Glutamatergic neuron (in vitro differentiated cells): ENCODE data around the gene MADCAM1. TPM values are rescaled to one million over a fixed set of nuclear protein-coding genes. Genes with fewer than 3 reads are reported as not detected.

ENCODE experiments used
- DNase-seq: peaks from one replicate; pipeline ENCODE4 v3.0.0; 2022
- H3K27ac Mint-ChIP-seq: one replicate; pipeline ENCODE4 v1.8.0; 2020; ENCODE audit warnings: mild to moderate bottlenecking, mixed read lengths, inconsistent platforms; ENCODE audit not compliant: unreplicated experiment
- H3K27me3 Mint-ChIP-seq: one replicate; pipeline ENCODE4 v1.8.0; 2020; ENCODE audit warnings: mild to moderate bottlenecking, moderate library complexity, mixed read lengths, inconsistent platforms; ENCODE audit not compliant: unreplicated experiment
- H3K36me3 Mint-ChIP-seq: one replicate; pipeline ENCODE4 v1.8.0; 2020; ENCODE audit warnings: mild to moderate bottlenecking, mixed read lengths, inconsistent platforms; ENCODE audit not compliant: unreplicated experiment
- H3K4me1 Mint-ChIP-seq: one replicate; pipeline ENCODE4 v1.8.0; 2020; ENCODE audit warnings: mild to moderate bottlenecking, low read depth, mixed read lengths, inconsistent platforms; ENCODE audit not compliant: unreplicated experiment
- H3K4me3 Mint-ChIP-seq: one replicate; pipeline ENCODE4 v1.8.0; 2020; ENCODE audit warnings: mild to moderate bottlenecking, mixed read lengths, inconsistent platforms; ENCODE audit not compliant: unreplicated experiment
- H3K9me3 Mint-ChIP-seq: one replicate; pipeline ENCODE4 v1.8.0; 2020; ENCODE audit warnings: mild to moderate bottlenecking, moderate library complexity, mixed read lengths, inconsistent platforms; ENCODE audit not compliant: unreplicated experiment
- CTCF ChIP-seq: fragments of 200-600 bp; sonication (generic); IDR thresholded peaks from one replicate; pipeline ENCODE4 v1.5.0; 2021; ENCODE audit not compliant: partially characterized antibody, unreplicated experiment
- total RNA-seq: library from RNA; stranded (reverse); fragmentation: NEBNext Ultra II Directional; extraction: Animal tissue kit (Norgen Biotek cat#: 25700); gene quantifications from one replicate; pipeline ENCODE4 v1.2.1, GENCODE V29; 2021; ENCODE audit not compliant: unreplicated experiment

The MADCAM1 gene
- total RNA-seq, 1 donor from 2014 or later = 1.7 TPM

DNA sequence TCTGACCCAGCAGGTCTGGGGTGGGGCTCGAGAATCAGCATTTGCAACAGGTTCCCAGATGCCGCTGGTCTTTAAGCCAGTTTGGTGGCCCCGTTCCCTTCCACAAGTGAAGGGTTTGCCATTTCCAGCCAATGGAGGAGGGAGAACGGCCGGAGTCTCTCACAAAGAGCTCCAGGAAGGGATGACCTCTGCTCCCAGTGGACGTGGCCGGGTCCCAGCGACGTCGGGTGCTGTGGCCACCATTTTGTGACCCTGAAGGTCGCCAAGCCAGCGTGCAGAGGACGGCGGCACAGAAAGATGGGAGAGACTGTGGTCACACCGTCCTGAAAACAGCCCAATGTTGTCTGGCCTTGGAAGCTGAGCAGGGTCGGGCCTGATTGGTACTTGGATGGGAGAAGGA lies 43.5 kb upstream of the MADCAM1 start:
- Mint-ChIP-seq H3K4me3 (no peak overlapping the region), H3K27ac (no peak overlapping the region), H3K27me3 (peaks cover 14% of the 10 kb centered on the region), H3K9me3 (peaks cover 21% of the 10 kb centered on the region), H3K4me1 (peaks cover 7% of the 10 kb centered on the region), H3K36me3 (peaks cover 45% of the 10 kb centered on the region)
- no peak for DNase-seq
- TF ChIP-seq CTCF = no peak

DNA sequence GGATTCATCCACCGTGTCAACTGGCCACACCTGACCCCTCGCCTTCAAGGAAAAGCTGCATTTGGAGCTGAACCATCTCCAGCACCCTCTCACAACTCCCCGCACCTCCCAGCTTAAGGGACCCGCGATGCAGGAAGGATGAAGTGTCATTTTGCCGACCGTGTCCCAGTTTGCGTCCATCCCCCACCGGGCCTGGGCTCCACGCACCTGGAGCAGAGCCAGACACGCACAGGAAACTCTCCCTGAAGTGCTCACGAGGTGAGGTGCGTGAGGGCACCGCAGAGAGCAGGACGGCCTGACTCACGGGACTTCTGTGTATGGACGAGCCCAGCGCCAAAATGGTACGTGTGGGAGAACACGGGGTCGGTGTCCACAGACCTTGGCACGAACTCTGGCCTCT lies 42.7 kb upstream of the MADCAM1 start:
- Mint-ChIP-seq H3K27ac (no peak overlapping the region), H3K4me1 (peaks cover 3% of the 10 kb centered on the region), H3K36me3 (peaks cover 45% of the 10 kb centered on the region), H3K27me3 (peaks cover 12% of the 10 kb centered on the region), H3K9me3 (peaks cover 21% of the 10 kb centered on the region), H3K4me3 (no peak overlapping the region)
- no peak for TF ChIP-seq CTCF
- no peak for DNase-seq

DNA sequence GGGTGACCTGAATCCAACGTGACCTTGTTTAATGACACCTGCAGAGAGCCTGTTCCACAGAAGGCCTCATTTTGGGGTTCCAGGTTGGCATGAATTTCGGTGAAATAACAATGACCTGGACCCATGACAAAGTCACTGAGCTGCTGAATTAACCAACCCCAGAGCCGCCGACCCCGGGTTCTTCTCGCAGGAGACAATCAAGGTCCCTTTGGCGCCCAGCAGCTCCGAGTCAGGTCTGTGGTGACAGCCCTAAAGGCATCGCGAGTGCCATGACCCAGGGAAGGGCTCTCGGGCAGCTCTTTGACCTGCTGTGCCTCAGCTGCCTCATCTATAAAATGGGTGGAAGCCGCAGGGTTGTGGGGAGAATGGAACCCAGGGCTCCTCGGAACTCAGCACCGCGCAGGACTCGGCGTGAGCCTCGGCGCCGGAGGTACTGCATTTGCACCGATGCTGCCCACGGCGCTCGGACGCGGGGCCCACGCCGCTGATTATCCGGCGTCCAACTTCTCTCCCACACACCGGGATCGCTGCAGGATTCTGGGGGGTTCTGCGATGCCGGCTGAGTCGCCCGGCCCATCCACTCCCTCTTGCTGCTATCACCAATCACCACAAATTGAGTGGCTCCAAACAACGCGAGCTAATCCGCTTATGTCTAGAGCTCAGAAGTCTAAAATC lies 41.1 kb upstream of the MADCAM1 start:
- Mint-ChIP-seq H3K9me3 (peaks cover 28% of the 10 kb centered on the region), H3K4me1 (peaks cover 3% of the 10 kb centered on the region), H3K36me3 (peaks cover 45% of the 10 kb centered on the region), H3K27me3 (peaks cover 16% of the 10 kb centered on the region), H3K27ac (no peak overlapping the region), H3K4me3 (no peak overlapping the region)
- DNase-seq = no peak
- TF ChIP-seq CTCF = no peak

DNA sequence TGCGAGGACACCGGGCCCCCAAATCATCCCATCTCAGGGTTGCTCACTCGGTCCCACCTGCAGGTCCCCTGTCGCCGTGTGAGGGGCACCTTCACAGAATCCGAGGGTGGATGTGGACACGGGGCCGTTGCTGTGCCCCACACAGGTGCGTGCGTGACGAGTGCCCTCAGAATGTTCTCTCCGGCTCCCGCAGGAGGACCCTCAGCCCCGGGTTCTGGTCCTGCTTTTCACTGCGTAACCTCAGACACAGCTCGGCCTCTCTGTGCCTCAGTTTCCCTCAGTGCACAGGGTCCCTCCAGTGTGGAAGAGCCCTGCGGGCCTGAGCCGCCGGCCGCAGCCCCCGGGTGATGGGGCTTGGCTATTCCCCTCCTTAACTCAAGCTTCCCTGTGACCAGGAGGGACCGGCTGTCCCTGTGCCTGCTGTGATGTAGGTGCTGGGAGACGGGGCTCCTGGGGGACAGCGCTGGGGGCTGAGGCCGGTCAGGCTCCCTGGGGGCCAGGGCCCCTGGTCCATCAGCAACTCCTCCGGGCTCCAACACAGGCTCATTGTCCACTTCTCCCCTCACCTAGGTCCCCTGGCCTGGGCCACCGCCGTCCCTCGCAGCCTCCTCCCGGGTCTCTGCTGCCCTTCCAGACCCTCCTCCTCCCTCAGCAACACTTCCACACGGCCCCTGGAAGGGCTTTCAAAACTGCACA lies 40.3 kb upstream of the MADCAM1 start:
- Mint-ChIP-seq H3K4me1 (peaks cover 3% of the 10 kb centered on the region), H3K27ac (no peak overlapping the region), H3K4me3 (peak overlapping the region; percentile 30), H3K36me3 (peaks cover 38% of the 10 kb centered on the region), H3K9me3 (peaks cover 22% of the 10 kb centered on the region), H3K27me3 (peaks cover 16% of the 10 kb centered on the region)
- TF ChIP-seq CTCF = no peak
- DNase-seq = no peak

GRCh38 chr19:456547-457110 lies 39.7 kb upstream of the MADCAM1 start:
- peaks cover 3% of the 10 kb centered on the region for H3K4me1 Mint-ChIP-seq
- peaks cover 17% of the 10 kb centered on the region for H3K27me3 Mint-ChIP-seq
- H3K27ac Mint-ChIP-seq = peak overlapping the region; percentile 38
- peaks cover 19% of the 10 kb centered on the region for H3K9me3 Mint-ChIP-seq
- DNase-seq = no peak
- peaks cover 32% of the 10 kb centered on the region for H3K36me3 Mint-ChIP-seq
- peak overlapping the region; percentile 30 for H3K4me3 Mint-ChIP-seq
- TF ChIP-seq CTCF = no peak
